ENCODE results near the gene C1orf50. TPM values are rescaled to one million over a fixed set of nuclear protein-coding genes. Genes with fewer than 3 reads are reported as not detected.

Gene C1orf50
- total and polyA plus RNA-seq, 2 experiments from 2014 or later, result 2.7 to 8.1 TPM

GRCh38 chr1:42797414-42797813 is 30.4 kb downstream of the C1orf50 start:
- no peaks in the 10 kb centered on the region for H4K20me1 ChIP-seq (ENCODE audit: insufficient read depth)
- H3K4me2 ChIP-seq (ENCODE audit: unreplicated experiment), result no peak overlapping the region
- H3K27me3 ChIP-seq (replicated peaks; ENCODE audit: insufficient read depth), result no peaks in the 10 kb centered on the region
- H3K27ac ChIP-seq, result no peak overlapping the region
- H2AFZ ChIP-seq, result no peak overlapping the region
- no peak overlapping the region for H3K9ac ChIP-seq
- H3F3A ChIP-seq (ENCODE audit: insufficient read depth), result peaks cover 7% of the 10 kb centered on the region; the same call in 1 of the 2 replicates
- 66 to 68% methylated on average over 3 of the region's 3 CpGs for WGBS, 2 experiments (ENCODE audit: low coverage in 1 of 2, low lambda C conversion rate in 2 of 2, missing lambda C conversion rate in 2 of 2)
- in situ Hi-C loops (cut with MboI), result no loop called here
- DNase-seq, result no peak
- H3K9me2 ChIP-seq (ENCODE audit: insufficient read depth), result no peaks in the 10 kb centered on the region
- H3K36me3 ChIP-seq (ENCODE audit: low read depth), result no peaks in the 10 kb centered on the region
- no peaks in the 10 kb centered on the region for H3K9me3 ChIP-seq (ENCODE audit: low read depth)
- TF ChIP-seq EZH2phosphoT487 (IDR thresholded peaks at IDR 0.05; ENCODE audit: insufficient read depth, low read depth) (no peak), EZH2 (IDR thresholded peaks at IDR 0.05; ENCODE audit: insufficient read depth, poor library complexity, severe bottlenecking) (no peak)
- no peaks in the 10 kb centered on the region for H3K79me2 ChIP-seq (ENCODE audit: insufficient read depth)
- no peak overlapping the region for H3K4me3 ChIP-seq
- peaks cover 2% of the 10 kb centered on the region; the same call in 1 of the 2 replicates for H3K4me1 ChIP-seq (ENCODE audit: insufficient read depth)

- no peak for DNase-seq
- Histone ChIP-seq H3K79me2 (ENCODE audit: insufficient read depth) (no peaks in the 10 kb centered on the region), H4K20me1 (ENCODE audit: insufficient read depth) (no peaks in the 10 kb centered on the region), H2AFZ (no peak overlapping the region), H3K27me3 (replicated peaks; ENCODE audit: insufficient read depth) (no peaks in the 10 kb centered on the region), H3K4me3 (no peak overlapping the region), H3K9me2 (ENCODE audit: insufficient read depth) (no peaks in the 10 kb centered on the region), H3K36me3 (ENCODE audit: low read depth) (no peaks in the 10 kb centered on the region), H3K9ac (no peak overlapping the region), H3F3A (ENCODE audit: insufficient read depth) (peaks cover 10% of the 10 kb centered on the region; the same call in 1 of the 2 replicates), H3K9me3 (ENCODE audit: low read depth) (no peaks in the 10 kb centered on the region), H3K4me2 (ENCODE audit: unreplicated experiment) (no peak overlapping the region), H3K27ac (no peak overlapping the region), H3K4me1 (ENCODE audit: insufficient read depth) (peaks cover 3% of the 10 kb centered on the region; the same call in 1 of the 2 replicates)
- WGBS, 2 experiments (ENCODE audit: low coverage in 1 of 2, low lambda C conversion rate in 2 of 2, missing lambda C conversion rate in 2 of 2), result 92 to 93% methylated on average over 5 of the region's 5 CpGs
- in situ Hi-C loops (cut with MboI), result no loop called here
- no peak for TF ChIP-seq EZH2 (IDR thresholded peaks at IDR 0.05; ENCODE audit: insufficient read depth, poor library complexity, severe bottlenecking)
Observed at GRCh38 chr1:42797979-42798378, 30.9 kb downstream of the C1orf50 start.

GRCh38 chr1:42801832-42802473 is 34.9 kb downstream of the C1orf50 start:
- 9 to 10% methylated on average over 8 of the region's 8 CpGs for WGBS, 2 experiments (ENCODE audit: low coverage in 1 of 2, low lambda C conversion rate in 2 of 2, missing lambda C conversion rate in 2 of 2)
- Histone ChIP-seq H3K4me1 (ENCODE audit: insufficient read depth) (peaks cover 3% of the 10 kb centered on the region; the same call in 1 of the 2 replicates), H3K4me3 (peak overlapping the region; percentile 52), H3K27ac (peak overlapping the region; percentile 67), H2AFZ (peak overlapping the region; percentile 47), H3K9me2 (ENCODE audit: insufficient read depth) (no peaks in the 10 kb centered on the region), H3K9me3 (ENCODE audit: low read depth) (no peaks in the 10 kb centered on the region), H3F3A (ENCODE audit: insufficient read depth) (peaks cover 10% of the 10 kb centered on the region; the same call in 1 of the 2 replicates), H3K36me3 (ENCODE audit: low read depth) (no peaks in the 10 kb centered on the region), H3K9ac (peak overlapping the region; percentile 36), H3K79me2 (ENCODE audit: insufficient read depth) (no peaks in the 10 kb centered on the region), H3K4me2 (ENCODE audit: unreplicated experiment) (peak overlapping the region; percentile 67), H4K20me1 (ENCODE audit: insufficient read depth) (no peaks in the 10 kb centered on the region), H3K27me3 (replicated peaks; ENCODE audit: insufficient read depth) (no peaks in the 10 kb centered on the region)
- DNase-seq, result peak; percentile 81
- TF ChIP-seq EZH2phosphoT487 (IDR thresholded peaks at IDR 0.05; ENCODE audit: insufficient read depth, low read depth), result no peak
- no peak for TF ChIP-seq EZH2 (IDR thresholded peaks at IDR 0.05; ENCODE audit: insufficient read depth, poor library complexity, severe bottlenecking)
- in situ Hi-C loops (cut with MboI), result no loop called here

- no peaks in the 10 kb centered on the region for H3K27me3 ChIP-seq (replicated peaks; ENCODE audit: insufficient read depth)
- DNase-seq, result no peak
- H4K20me1 ChIP-seq (ENCODE audit: insufficient read depth), result no peaks in the 10 kb centered on the region
- no peak overlapping the region for H3K4me3 ChIP-seq
- H3K4me1 ChIP-seq (ENCODE audit: insufficient read depth), result peaks cover 3% of the 10 kb centered on the region; the same call in 1 of the 2 replicates
- no peak overlapping the region for H2AFZ ChIP-seq
- no peak overlapping the region for H3K9ac ChIP-seq
- no peak for TF ChIP-seq EZH2 (IDR thresholded peaks at IDR 0.05; ENCODE audit: insufficient read depth, poor library complexity, severe bottlenecking)
- no peak for TF ChIP-seq EZH2phosphoT487 (IDR thresholded peaks at IDR 0.05; ENCODE audit: insufficient read depth, low read depth)
- H3F3A ChIP-seq (ENCODE audit: insufficient read depth), result peaks cover 10% of the 10 kb centered on the region; the same call in 1 of the 2 replicates
- no peaks in the 10 kb centered on the region for H3K36me3 ChIP-seq (ENCODE audit: low read depth)
- in situ Hi-C loops (cut with MboI), result no loop called here
- no peaks in the 10 kb centered on the region for H3K79me2 ChIP-seq (ENCODE audit: insufficient read depth)
- no peaks in the 10 kb centered on the region for H3K9me2 ChIP-seq (ENCODE audit: insufficient read depth)
- H3K4me2 ChIP-seq (ENCODE audit: unreplicated experiment), result no peak overlapping the region
- no peak overlapping the region for H3K27ac ChIP-seq
- no peaks in the 10 kb centered on the region for H3K9me3 ChIP-seq (ENCODE audit: low read depth)
Observed at GRCh38 chr1:42806171-42806570, 39.1 kb downstream of the C1orf50 start.
